ENCODE results near the gene AMBP.
"Not testable (repeated sequence)": the region's sequence is repeated elsewhere in the genome, so short reads cannot be mapped to it uniquely, and the experiment has no call there.

Gene AMBP

GRCh38 chr9:114090798-114091197 lies 12.7 kb upstream of the AMBP start:
- no peak for DNase-seq

- DNase-seq: no peak
Observed at GRCh38 chr9:114089206-114089840, 11.2 kb upstream of the AMBP start.

GRCh38 chr9:114088571-114089170 lies 10.6 kb upstream of the AMBP start:
- no peak for DNase-seq

GRCh38 chr9:114087721-114088120 lies 9.6 kb upstream of the AMBP start:
- DNase-seq: no peak

GRCh38 chr9:114086607-114087006 lies 8.5 kb upstream of the AMBP start:
- no peak for DNase-seq

GRCh38 chr9:114086009-114086408 lies 7.9 kb upstream of the AMBP start:
- no peak for DNase-seq

GRCh38 chr9:114085387-114085789 lies 7.3 kb upstream of the AMBP start:
- DNase-seq: no peak

- no peak for DNase-seq
Observed at GRCh38 chr9:114084282-114085073, 6.4 kb upstream of the AMBP start.

GRCh38 chr9:114083666-114084065 lies 5.6 kb upstream of the AMBP start:
- DNase-seq: no peak

GRCh38 chr9:114082763-114083412 lies 4.8 kb upstream of the AMBP start:
- DNase-seq: not testable (repeated sequence)

- peak; percentile 61 to 74 for DNase-seq
Observed at GRCh38 chr9:114082017-114082762, 4.1 kb upstream of the AMBP start.

- no peak for DNase-seq
Observed at GRCh38 chr9:114081441-114082016, 3.4 kb upstream of the AMBP start.

GRCh38 chr9:114080773-114081440 lies 2.8 kb upstream of the AMBP start:
- no peak for DNase-seq

- no peak for DNase-seq
Observed at GRCh38 chr9:114080195-114080772, 2.2 kb upstream of the AMBP start.

GRCh38 chr9:114078781-114079156 lies 669 bp upstream of the AMBP start:
- no peak for DNase-seq

- DNase-seq: no peak
Observed at GRCh38 chr9:114077162-114077837, 800 bp downstream of the AMBP start.

- DNase-seq: no peak
Observed at GRCh38 chr9:114076237-114077161, 1.6 kb downstream of the AMBP start.

- no peak for DNase-seq
Observed at GRCh38 chr9:114075602-114076001, 2.5 kb downstream of the AMBP start.
